ENCODE results near the gene CALCOCO2. TPM values are rescaled to one million over a fixed set of nuclear protein-coding genes. Genes with fewer than 3 reads are reported as not detected.

The CALCOCO2 gene
- total and polyA plus RNA-seq, 10 donors = 30.1 to 167 (median 126) TPM

Small RNAs within 50 kb of the gene (small RNA-seq; reads per million reads assigned to genes)
- gene AC068531.1 = 0 reads per million in 4 donors
- 0 reads per million in 4 donors for gene RF00263

Other genes with a start within 250 kb of the CALCOCO2 start
- gene HOXB3, start 240.8 kb upstream of the CALCOCO2 start, total RNA-seq = 10 to 100 TPM in 4 of 7 donors, 1 to 10 TPM in 3; 6.8 to 23.1 (median 10.4) TPM
- 1 to 10 TPM; 3.6 to 7.8 (median 6.5) TPM for gene HOXB3, start 240.8 kb upstream of the CALCOCO2 start, polyA plus RNA-seq
- gene HOXB5, start 237.3 kb upstream of the CALCOCO2 start, total RNA-seq = 1 to 10 TPM in 3 of 7 donors, under 1 TPM in 4; 0.43 to 2.6 (median 0.67) TPM
- 1 to 10 TPM in 2 of 3 donors, under 1 TPM in 1; 0.91 to 1.5 (median 1.3) TPM for gene HOXB5, start 237.3 kb upstream of the CALCOCO2 start, polyA plus RNA-seq
- 1 to 10 TPM; 1.2 to 4.5 (median 3.3) TPM for gene HOXB6, start 226.0 kb upstream of the CALCOCO2 start, total RNA-seq
- 1 to 10 TPM; 1.7 to 3.4 (median 2.1) TPM for gene HOXB6, start 226.0 kb upstream of the CALCOCO2 start, polyA plus RNA-seq
- 1 to 10 TPM; 1.3 to 3.5 (median 2.7) TPM for gene HOXB7, start 220.0 kb upstream of the CALCOCO2 start, total RNA-seq
- gene HOXB7, start 220.0 kb upstream of the CALCOCO2 start, polyA plus RNA-seq = 1 to 10 TPM; 3.2 to 7.5 (median 3.3) TPM
- gene HOXB8, start 215.7 kb upstream of the CALCOCO2 start, total RNA-seq = not detected
- under 1 TPM in 2 of 3 donors, not detected in 1; 0.07 to 0.14 TPM for gene HOXB8, start 215.7 kb upstream of the CALCOCO2 start, polyA plus RNA-seq
- gene HOXB9, start 204.7 kb upstream of the CALCOCO2 start, total RNA-seq = under 1 TPM in 2 of 7 donors, not detected in 5; 0.30 to 0.42 TPM
- gene HOXB9, start 204.7 kb upstream of the CALCOCO2 start, polyA plus RNA-seq = under 1 TPM; 0.10 to 0.50 (median 0.50) TPM
- gene PRAC1, start 108.5 kb upstream of the CALCOCO2 start, total RNA-seq = not detected
- gene PRAC1, start 108.5 kb upstream of the CALCOCO2 start, polyA plus RNA-seq = not detected
- not detected for gene PRAC2, start 107.8 kb upstream of the CALCOCO2 start, total RNA-seq
- not detected for gene PRAC2, start 107.8 kb upstream of the CALCOCO2 start, polyA plus RNA-seq
- gene HOXB13, start 102.3 kb upstream of the CALCOCO2 start, total RNA-seq = not detected
- gene HOXB13, start 102.3 kb upstream of the CALCOCO2 start, polyA plus RNA-seq = under 1 TPM in 1 of 3 donors, not detected in 2; 0.02 TPM
- gene TTLL6, start 13.8 kb upstream of the CALCOCO2 start, total RNA-seq = not detected
- under 1 TPM in 1 of 3 donors, not detected in 2; 0.04 TPM for gene TTLL6, start 13.8 kb upstream of the CALCOCO2 start, polyA plus RNA-seq
- gene ATP5MC1, start 61.8 kb downstream of the CALCOCO2 start, total RNA-seq = 10 to 100 TPM; 36.0 to 85.3 (median 49.1) TPM
- 100 to 1,000 TPM; 175 to 269 (median 195) TPM for gene ATP5MC1, start 61.8 kb downstream of the CALCOCO2 start, polyA plus RNA-seq
- gene UBE2Z, start 77.4 kb downstream of the CALCOCO2 start, total RNA-seq = 10 to 100 TPM; 72.9 to 94.9 (median 83.1) TPM
- gene UBE2Z, start 77.4 kb downstream of the CALCOCO2 start, polyA plus RNA-seq = 10 to 100 TPM; 33.6 to 51.5 (median 34.8) TPM
- gene SNF8, start 113.8 kb downstream of the CALCOCO2 start, total RNA-seq = 10 to 100 TPM; 55.9 to 83.5 (median 67.7) TPM
- gene SNF8, start 113.8 kb downstream of the CALCOCO2 start, polyA plus RNA-seq = 100 to 1,000 TPM in 2 of 3 donors, 10 to 100 TPM in 1; 99.6 to 129 (median 104) TPM
- not detected for gene GIP, start 137.6 kb downstream of the CALCOCO2 start, total RNA-seq
- not detected for gene GIP, start 137.6 kb downstream of the CALCOCO2 start, polyA plus RNA-seq
- gene IGF2BP1, start 166.3 kb downstream of the CALCOCO2 start, total RNA-seq = not detected
- under 1 TPM in 1 of 3 donors, not detected in 2; 0.17 TPM for gene IGF2BP1, start 166.3 kb downstream of the CALCOCO2 start, polyA plus RNA-seq